ENCODE results near the gene OTOL1.

Gene OTOL1

GRCh38 chr3:161496508-161496907 is at the start of gene OTOL1:
OTOL1 (plus strand) TSS chr3:161496808; CDS start chr3:161496808, 0 bp downstream.
- Histone ChIP-seq H3K4me3 (replicated peaks; ENCODE audit: low read depth, low read length) (no peak within 1 kb of the TSS), H3K36me3 (ENCODE audit: control insufficient read depth, insufficient read depth, low read length) (no peaks in the 10 kb centered on the region), H3K27me3 (replicated peaks; ENCODE audit: control insufficient read depth, insufficient read depth, low read length) (no peaks in the 10 kb centered on the region)
- DNase-seq (ENCODE audit: extremely low read depth, insufficient read length): no peak
- no peak for TF ChIP-seq CTCF (IDR thresholded peaks at IDR 0.05; ENCODE audit: insufficient read depth, low read length, poor library complexity, severe bottlenecking)

- TF ChIP-seq CTCF (IDR thresholded peaks at IDR 0.05; ENCODE audit: insufficient read depth, low read length, poor library complexity, severe bottlenecking): no peak
- no peaks in the 10 kb centered on the region for H3K27me3 ChIP-seq (replicated peaks; ENCODE audit: control insufficient read depth, insufficient read depth, low read length)
- DNase-seq (ENCODE audit: extremely low read depth, insufficient read length): no peak
- H3K36me3 ChIP-seq (ENCODE audit: control insufficient read depth, insufficient read depth, low read length): no peaks in the 10 kb centered on the region
- H3K4me3 ChIP-seq (replicated peaks; ENCODE audit: low read depth, low read length): no peak overlapping the region
Observed at GRCh38 chr3:161449785-161450184, 46.8 kb upstream of the OTOL1 start.

GRCh38 chr3:161452179-161452578 is 44.4 kb upstream of the OTOL1 start:
- no peaks in the 10 kb centered on the region for H3K27me3 ChIP-seq (replicated peaks; ENCODE audit: control insufficient read depth, insufficient read depth, low read length)
- H3K36me3 ChIP-seq (ENCODE audit: control insufficient read depth, insufficient read depth, low read length): no peaks in the 10 kb centered on the region
- TF ChIP-seq CTCF (IDR thresholded peaks at IDR 0.05; ENCODE audit: insufficient read depth, low read length, poor library complexity, severe bottlenecking): no peak
- no peak for DNase-seq (ENCODE audit: extremely low read depth, insufficient read length)
- no peak overlapping the region for H3K4me3 ChIP-seq (replicated peaks; ENCODE audit: low read depth, low read length)

- H3K4me3 ChIP-seq (replicated peaks; ENCODE audit: low read depth, low read length): no peak overlapping the region
- no peaks in the 10 kb centered on the region for H3K27me3 ChIP-seq (replicated peaks; ENCODE audit: control insufficient read depth, insufficient read depth, low read length)
- H3K36me3 ChIP-seq (ENCODE audit: control insufficient read depth, insufficient read depth, low read length): no peaks in the 10 kb centered on the region
- DNase-seq (ENCODE audit: extremely low read depth, insufficient read length): no peak
- TF ChIP-seq CTCF (IDR thresholded peaks at IDR 0.05; ENCODE audit: insufficient read depth, low read length, poor library complexity, severe bottlenecking): no peak
Observed at GRCh38 chr3:161454615-161455014, 42.0 kb upstream of the OTOL1 start.

GRCh38 chr3:161455962-161456361 is 40.6 kb upstream of the OTOL1 start:
- no peak for TF ChIP-seq CTCF (IDR thresholded peaks at IDR 0.05; ENCODE audit: insufficient read depth, low read length, poor library complexity, severe bottlenecking)
- Histone ChIP-seq H3K4me3 (replicated peaks; ENCODE audit: low read depth, low read length) (no peak overlapping the region), H3K36me3 (ENCODE audit: control insufficient read depth, insufficient read depth, low read length) (no peaks in the 10 kb centered on the region), H3K27me3 (replicated peaks; ENCODE audit: control insufficient read depth, insufficient read depth, low read length) (no peaks in the 10 kb centered on the region)
- no peak for DNase-seq (ENCODE audit: extremely low read depth, insufficient read length)

GRCh38 chr3:161462138-161462537 is 34.5 kb upstream of the OTOL1 start:
- DNase-seq (ENCODE audit: extremely low read depth, insufficient read length): no peak
- no peaks in the 10 kb centered on the region for H3K36me3 ChIP-seq (ENCODE audit: control insufficient read depth, insufficient read depth, low read length)
- H3K4me3 ChIP-seq (replicated peaks; ENCODE audit: low read depth, low read length): no peak overlapping the region
- no peaks in the 10 kb centered on the region for H3K27me3 ChIP-seq (replicated peaks; ENCODE audit: control insufficient read depth, insufficient read depth, low read length)
- no peak for TF ChIP-seq CTCF (IDR thresholded peaks at IDR 0.05; ENCODE audit: insufficient read depth, low read length, poor library complexity, severe bottlenecking)
